Measurements from ENCODE around the gene NOC4L. TPM values are rescaled to one million over a fixed set of nuclear protein-coding genes. Genes with fewer than 3 reads are reported as not detected.
A peak's percentile ranks its signal among the peaks of the same experiment; 100 is the strongest.

NOC4L gene
- total RNA-seq, 4 donors from 2014 or later, result 10.4 to 15.4 (median 11.5) TPM

- intact Hi-C loops (cut with DNase I), result no loop called here
- TF ChIP-seq CTCF (IDR thresholded peaks at IDR 0.05) (no peak), POLR2A (IDR thresholded peaks at IDR 0.05; ENCODE audit: low read depth) (no peak), EP300 (IDR thresholded peaks at IDR 0.05) (no peak), POLR2AphosphoS5 (IDR thresholded peaks at IDR 0.05) (no peak)
- WGBS, result 94% methylated on average over 26 of the region's 39 CpGs
- Histone ChIP-seq H3K9me3 (peaks cover 0 to 60% (median 22%) of the 10 kb centered on the region in 4 donors), H3K27ac (replicated peaks in 1 of 4) (no peak overlapping the region), H3K36me3 (no peaks in the 10 kb centered on the region), H3K27me3 (peaks cover 0 to 10% (median 0%) of the 10 kb centered on the region in 4 donors), H3K4me3 (no peak overlapping the region), H3K4me1 (peaks cover 9 to 25% (median 22%) of the 10 kb centered on the region in 4 donors)
- DNase-seq (ENCODE audit: extremely low spot score), result no peak
Measured at GRCh38 chr12:132186857-132187620, 42.8 kb downstream of the NOC4L start.

- intact Hi-C loops (cut with DNase I), result loop anchor here (2.0 kb wide), 1 partner anchor 43 kb away; the partner anchor contains the start of genes DDX51 and NOC4L
- no peak for DNase-seq (ENCODE audit: extremely low spot score)
- no peak for TF ChIP-seq POLR2AphosphoS5 (IDR thresholded peaks at IDR 0.05)
- TF ChIP-seq CTCF (IDR thresholded peaks at IDR 0.05), result no peak
- no peak for TF ChIP-seq POLR2A (IDR thresholded peaks at IDR 0.05; ENCODE audit: low read depth)
- no peak for TF ChIP-seq EP300 (IDR thresholded peaks at IDR 0.05)
- H3K4me1 ChIP-seq, result peaks cover 9 to 25% (median 22%) of the 10 kb centered on the region in 4 donors
- H3K36me3 ChIP-seq, result no peaks in the 10 kb centered on the region
- 90% methylated on average over 20 of the region's 35 CpGs for WGBS
- peaks cover 0 to 2% (median 0%) of the 10 kb centered on the region in 4 donors for H3K27me3 ChIP-seq
- no peak overlapping the region for H3K27ac ChIP-seq (replicated peaks in 1 of 4)
- peaks cover 0 to 57% (median 22%) of the 10 kb centered on the region in 4 donors for H3K9me3 ChIP-seq
- H3K4me3 ChIP-seq, result no peak overlapping the region
Measured at GRCh38 chr12:132187646-132188450, 43.6 kb downstream of the NOC4L start.

GRCh38 chr12:132188451-132188901, 44.2 kb downstream of the NOC4L start:
- TF ChIP-seq CTCF (IDR thresholded peaks at IDR 0.05) (no peak), EP300 (IDR thresholded peaks at IDR 0.05) (no peak), POLR2AphosphoS5 (IDR thresholded peaks at IDR 0.05) (no peak), POLR2A (IDR thresholded peaks at IDR 0.05; ENCODE audit: low read depth) (no peak)
- no peak for DNase-seq (ENCODE audit: extremely low spot score)
- peak overlapping the region in 2 of 4 donors; percentile 78 for H3K27ac ChIP-seq (replicated peaks in 1 of 4)
- peak overlapping the region; percentile 57 to 77 (median 66) for H3K4me3 ChIP-seq
- H3K4me1 ChIP-seq, result peaks cover 9 to 25% (median 22%) of the 10 kb centered on the region in 4 donors
- H3K9me3 ChIP-seq, result peaks cover 0 to 50% (median 24%) of the 10 kb centered on the region in 4 donors
- no peaks in the 10 kb centered on the region for H3K27me3 ChIP-seq
- 89% methylated on average over 12 of the region's 21 CpGs for WGBS
- intact Hi-C loops (cut with DNase I), result loop anchor here (2.0 kb wide), 1 partner anchor 44 kb away; the partner anchor contains the start of genes DDX51 and NOC4L
- no peaks in the 10 kb centered on the region for H3K36me3 ChIP-seq

- no peak for DNase-seq (ENCODE audit: extremely low spot score)
- Histone ChIP-seq H3K4me1 (peaks cover 9 to 25% (median 22%) of the 10 kb centered on the region in 4 donors), H3K27ac (replicated peaks in 1 of 4) (peak overlapping the region; percentile 68 to 82 (median 78)), H3K36me3 (no peaks in the 10 kb centered on the region), H3K27me3 (no peaks in the 10 kb centered on the region), H3K4me3 (peak overlapping the region; percentile 57 to 77 (median 66)), H3K9me3 (peaks cover 0 to 50% (median 26%) of the 10 kb centered on the region in 4 donors)
- intact Hi-C loops (cut with DNase I), result loop anchor here (2.0 kb wide), 1 partner anchor 44 kb away; the partner anchor contains the start of genes DDX51 and NOC4L
- WGBS, result 23% methylated on average over 18 of the region's 20 CpGs
- TF ChIP-seq EP300 (IDR thresholded peaks at IDR 0.05), result no peak
- no peak for TF ChIP-seq POLR2AphosphoS5 (IDR thresholded peaks at IDR 0.05)
- TF ChIP-seq CTCF (IDR thresholded peaks at IDR 0.05), result no peak
- TF ChIP-seq POLR2A (IDR thresholded peaks at IDR 0.05; ENCODE audit: low read depth), result no peak
Measured at GRCh38 chr12:132188916-132189325, 44.7 kb downstream of the NOC4L start.
